Measurements from ENCODE around the gene ANAPC2.
"Not testable (repeated sequence)": the region's sequence is repeated elsewhere in the genome, so short reads cannot be mapped to it uniquely, and the experiment has no call there.

The ANAPC2 gene

GRCh38 chr9:137148242-137148641, 40.1 kb downstream of the ANAPC2 start:
- DNase-seq (ENCODE audit: low read depth in 2 of 2, low spot score in 1 of 2), result no peak

GRCh38 chr9:137147793-137148160, 40.6 kb downstream of the ANAPC2 start:
- DNase-seq (ENCODE audit: low read depth in 2 of 2, low spot score in 1 of 2), result no peak

- DNase-seq (ENCODE audit: low read depth in 2 of 2, low spot score in 1 of 2), result no peak
Measured at GRCh38 chr9:137147091-137147792, 41.1 kb downstream of the ANAPC2 start.

- no peak for DNase-seq (ENCODE audit: low read depth in 2 of 2, low spot score in 1 of 2)
Measured at GRCh38 chr9:137146527-137146918, 41.8 kb downstream of the ANAPC2 start.

GRCh38 chr9:137145731-137146526, 42.4 kb downstream of the ANAPC2 start:
- DNase-seq (ENCODE audit: low read depth in 2 of 2, low spot score in 1 of 2), result no peak

GRCh38 chr9:137143459-137143858, 44.9 kb downstream of the ANAPC2 start:
- no peak for DNase-seq (ENCODE audit: low read depth in 2 of 2, low spot score in 1 of 2)

GRCh38 chr9:137141976-137142936, 46.1 kb downstream of the ANAPC2 start:
- DNase-seq (ENCODE audit: low read depth in 2 of 2, low spot score in 1 of 2), result no peak

- DNase-seq (ENCODE audit: low read depth in 2 of 2, low spot score in 1 of 2), result no peak
Measured at GRCh38 chr9:137141050-137141810, 47.1 kb downstream of the ANAPC2 start.

GRCh38 chr9:137140151-137141012, 48.0 kb downstream of the ANAPC2 start:
- DNase-seq (ENCODE audit: low read depth in 2 of 2, low spot score in 1 of 2), result no peak

GRCh38 chr9:137139468-137140150, 48.8 kb downstream of the ANAPC2 start:
- no peak for DNase-seq (ENCODE audit: low read depth in 2 of 2, low spot score in 1 of 2)

- DNase-seq (ENCODE audit: low read depth in 2 of 2, low spot score in 1 of 2), result no peak
Measured at GRCh38 chr9:137138722-137139467, 49.5 kb downstream of the ANAPC2 start, which contains the start of gene GRIN1. Gene GRIN1, plus strand, starts transcription at chr9:137139154. Its CDS starts 333 bp downstream, at chr9:137139487.

GRCh38 chr9:137138058-137138721, 50.2 kb downstream of the ANAPC2 start:
- DNase-seq (ENCODE audit: low read depth in 2 of 2, low spot score in 1 of 2), result no peak

GRCh38 chr9:137136881-137137607, 51.3 kb downstream of the ANAPC2 start:
- DNase-seq (ENCODE audit: low read depth in 2 of 2, low spot score in 1 of 2), result no peak

- DNase-seq (ENCODE audit: low read depth in 2 of 2, low spot score in 1 of 2), result no peak
Measured at GRCh38 chr9:137136261-137136880, 52.0 kb downstream of the ANAPC2 start.

GRCh38 chr9:137135154-137135553, 53.2 kb downstream of the ANAPC2 start:
- DNase-seq (ENCODE audit: low read depth in 2 of 2, low spot score in 1 of 2), result not testable (repeated sequence)

- DNase-seq (ENCODE audit: low read depth in 2 of 2, low spot score in 1 of 2), result no peak
Measured at GRCh38 chr9:137134191-137134590, 54.2 kb downstream of the ANAPC2 start.

All from stimulated activated CD8-positive, alpha-beta memory T cell treated with anti-CD3 and anti-CD28 coated beads, Interleukin-4, amount 100 ng/mL, for 1 hour (primary cell).